Erythroblast (primary cell): ENCODE data around the gene SLC35F3.

Experiments
- GATA1 ChIP-seq: IDR thresholded peaks from 2 replicates; pipeline ENCODE4 v1.6.1; 2011; ENCODE audit warnings: low read depth, mild to moderate bottlenecking, control low read depth, low read length, moderate library complexity
- POLR2A ChIP-seq: IDR thresholded peaks from 2 replicates; pipeline ENCODE4 v1.6.1; 2011; ENCODE audit warnings: mild to moderate bottlenecking, low read length

GRCh38 chr1:234300096-234300495 lies 395.6 kb downstream of the SLC35F3 start:
- no peak for TF ChIP-seq POLR2A
- TF ChIP-seq GATA1, result no peak
